Liver (tissue), 3 donors: Measurements from ENCODE around the gene SLC44A3.

Experiments
- HNF4A ChIP-seq, 2 donors: conservative IDR thresholded peaks; 2 replicates each; pipeline ENCODE4 v1.6.1; 2016; ENCODE audit warnings: antibody characterized with exemption in 2 of 2, mild to moderate bottlenecking in 2 of 2
- HNF4G ChIP-seq: IDR thresholded peaks from 2 replicates; pipeline ENCODE4 v1.6.1; 2016; ENCODE audit warnings: antibody characterized with exemption
- RAD21 ChIP-seq, 2 donors: IDR thresholded peaks; 2 replicates each; pipeline ENCODE4 v1.6.1; 2016; ENCODE audit warnings: antibody characterized with exemption in 2 of 2, mild to moderate bottlenecking in 2 of 2
- SP1 ChIP-seq: IDR thresholded peaks from 2 replicates; pipeline ENCODE4 v1.6.1; 2018; ENCODE audit warnings: antibody characterized with exemption, mild to moderate bottlenecking
- TF ChIP-seq, protein P1 (sequence below): fragments of 150-350 bp; IDR thresholded peaks from 2 replicates; pipeline ENCODE4 v1.5.1; 2017; ENCODE audit warnings: improper control_type of control experiment, low read depth, low read length; ENCODE audit not compliant: missing input control
- TF ChIP-seq, protein P2 (sequence below): IDR thresholded peaks from 2 replicates; pipeline ENCODE4 v1.6.1; 2016; ENCODE audit warnings: antibody characterized with exemption, mild to moderate bottlenecking
- TF ChIP-seq, protein P3 (sequence below): IDR thresholded peaks from 2 replicates; pipeline ENCODE4 v1.6.1; 2016; ENCODE audit warnings: antibody characterized with exemption
- donor health status: healthy.
- donor health status: healthy.

DNA sequence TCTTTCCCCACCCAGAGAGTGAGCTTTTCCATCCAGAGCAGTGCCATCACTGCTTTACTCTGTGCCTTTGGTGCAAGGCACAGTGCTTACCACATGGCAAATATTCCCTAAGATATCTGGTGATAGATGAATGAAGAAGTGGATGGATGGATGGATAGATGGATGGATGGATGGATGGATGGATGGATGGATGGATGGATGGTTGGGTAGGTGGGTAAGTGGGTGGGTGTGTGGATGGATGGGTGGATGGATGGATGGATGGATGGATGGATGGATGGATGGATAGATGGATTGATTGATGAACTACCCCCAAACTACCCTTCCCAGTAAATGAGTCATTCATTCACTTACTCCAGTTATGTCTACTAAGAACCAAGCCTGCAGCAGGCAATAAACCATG, 42.9 kb upstream of the SLC44A3 start:
- TF ChIP-seq, protein P1, sequence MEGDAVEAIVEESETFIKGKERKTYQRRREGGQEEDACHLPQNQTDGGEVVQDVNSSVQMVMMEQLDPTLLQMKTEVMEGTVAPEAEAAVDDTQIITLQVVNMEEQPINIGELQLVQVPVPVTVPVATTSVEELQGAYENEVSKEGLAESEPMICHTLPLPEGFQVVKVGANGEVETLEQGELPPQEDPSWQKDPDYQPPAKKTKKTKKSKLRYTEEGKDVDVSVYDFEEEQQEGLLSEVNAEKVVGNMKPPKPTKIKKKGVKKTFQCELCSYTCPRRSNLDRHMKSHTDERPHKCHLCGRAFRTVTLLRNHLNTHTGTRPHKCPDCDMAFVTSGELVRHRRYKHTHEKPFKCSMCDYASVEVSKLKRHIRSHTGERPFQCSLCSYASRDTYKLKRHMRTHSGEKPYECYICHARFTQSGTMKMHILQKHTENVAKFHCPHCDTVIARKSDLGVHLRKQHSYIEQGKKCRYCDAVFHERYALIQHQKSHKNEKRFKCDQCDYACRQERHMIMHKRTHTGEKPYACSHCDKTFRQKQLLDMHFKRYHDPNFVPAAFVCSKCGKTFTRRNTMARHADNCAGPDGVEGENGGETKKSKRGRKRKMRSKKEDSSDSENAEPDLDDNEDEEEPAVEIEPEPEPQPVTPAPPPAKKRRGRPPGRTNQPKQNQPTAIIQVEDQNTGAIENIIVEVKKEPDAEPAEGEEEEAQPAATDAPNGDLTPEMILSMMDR, result no peak
- TF ChIP-seq RAD21 (IDR thresholded peaks at IDR 0.05), result no peak
- no peak for TF ChIP-seq SP1
- no peak for TF ChIP-seq HNF4A (conservative IDR thresholded peaks at IDR 0.05)
- TF ChIP-seq, protein P2, sequence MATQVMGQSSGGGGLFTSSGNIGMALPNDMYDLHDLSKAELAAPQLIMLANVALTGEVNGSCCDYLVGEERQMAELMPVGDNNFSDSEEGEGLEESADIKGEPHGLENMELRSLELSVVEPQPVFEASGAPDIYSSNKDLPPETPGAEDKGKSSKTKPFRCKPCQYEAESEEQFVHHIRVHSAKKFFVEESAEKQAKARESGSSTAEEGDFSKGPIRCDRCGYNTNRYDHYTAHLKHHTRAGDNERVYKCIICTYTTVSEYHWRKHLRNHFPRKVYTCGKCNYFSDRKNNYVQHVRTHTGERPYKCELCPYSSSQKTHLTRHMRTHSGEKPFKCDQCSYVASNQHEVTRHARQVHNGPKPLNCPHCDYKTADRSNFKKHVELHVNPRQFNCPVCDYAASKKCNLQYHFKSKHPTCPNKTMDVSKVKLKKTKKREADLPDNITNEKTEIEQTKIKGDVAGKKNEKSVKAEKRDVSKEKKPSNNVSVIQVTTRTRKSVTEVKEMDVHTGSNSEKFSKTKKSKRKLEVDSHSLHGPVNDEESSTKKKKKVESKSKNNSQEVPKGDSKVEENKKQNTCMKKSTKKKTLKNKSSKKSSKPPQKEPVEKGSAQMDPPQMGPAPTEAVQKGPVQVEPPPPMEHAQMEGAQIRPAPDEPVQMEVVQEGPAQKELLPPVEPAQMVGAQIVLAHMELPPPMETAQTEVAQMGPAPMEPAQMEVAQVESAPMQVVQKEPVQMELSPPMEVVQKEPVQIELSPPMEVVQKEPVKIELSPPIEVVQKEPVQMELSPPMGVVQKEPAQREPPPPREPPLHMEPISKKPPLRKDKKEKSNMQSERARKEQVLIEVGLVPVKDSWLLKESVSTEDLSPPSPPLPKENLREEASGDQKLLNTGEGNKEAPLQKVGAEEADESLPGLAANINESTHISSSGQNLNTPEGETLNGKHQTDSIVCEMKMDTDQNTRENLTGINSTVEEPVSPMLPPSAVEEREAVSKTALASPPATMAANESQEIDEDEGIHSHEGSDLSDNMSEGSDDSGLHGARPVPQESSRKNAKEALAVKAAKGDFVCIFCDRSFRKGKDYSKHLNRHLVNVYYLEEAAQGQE, result no peak
- TF ChIP-seq HNF4G, result no peak
- TF ChIP-seq, protein P3, sequence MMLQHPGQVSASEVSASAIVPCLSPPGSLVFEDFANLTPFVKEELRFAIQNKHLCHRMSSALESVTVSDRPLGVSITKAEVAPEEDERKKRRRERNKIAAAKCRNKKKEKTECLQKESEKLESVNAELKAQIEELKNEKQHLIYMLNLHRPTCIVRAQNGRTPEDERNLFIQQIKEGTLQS, result no peak
